Cardiac muscle cell (in vitro differentiated cells and primary cell): ENCODE data around the gene FALEC. TPM values are rescaled to one million over a fixed set of nuclear protein-coding genes. Genes with fewer than 3 reads are reported as not detected.
A peak's percentile ranks its signal among the peaks of the same experiment; 100 is the strongest.

Source experiments
- DNase-seq, 2 donors: peaks; one replicate each; pipeline versions ENCODE4 v3.0.0 to v3.0.0-alpha.2; 2010 to 2017; ENCODE audit warnings: low read depth in 1 of 2, low spot score in 1 of 2
- H3K27ac ChIP-seq: fragments of 200-600 bp; sonication (generic); 2 replicates; pipeline ENCODE4 v1.5.1; 2016
- H3K27me3 ChIP-seq: fragments of 200-600 bp; sonication (generic); 2 replicates; pipeline ENCODE4 v1.6.0; 2016; ENCODE audit warnings: control low read depth
- H3K36me3 ChIP-seq: fragments of 200-600 bp; sonication (generic); 2 replicates; pipeline ENCODE4 v1.5.1; 2016; ENCODE audit warnings: control low read depth
- H3K4me1 ChIP-seq: fragments of 200-600 bp; sonication (generic); 2 replicates; pipeline ENCODE4 v1.8.1; 2017; ENCODE audit warnings: low read depth, mild to moderate bottlenecking, mixed run types
- H3K4me3 ChIP-seq: fragments of 200-600 bp; sonication (generic); 2 replicates; pipeline ENCODE4 v1.5.1; 2016; ENCODE audit warnings: mild to moderate bottlenecking
- H3K9me3 ChIP-seq: fragments of 200-600 bp; sonication (generic); 2 replicates; pipeline ENCODE4 v1.5.1; 2017; ENCODE audit warnings: low read depth, mild to moderate bottlenecking, control low read depth
- polyA plus RNA-seq: library from polyadenylated mRNA; unstranded; fragments of >200 nt; fragmentation: Nextera tagmentation; extraction: Ambion mirVana; gene quantifications from 2 replicates; pipeline ENCODE4 v1.2.1, GENCODE V29; 2016
- total RNA-seq: library from RNA; depleted of rRNA; stranded (reverse); fragments of >200 nt; gene quantifications from 2 replicates; pipeline ENCODE4 v1.2.3, GENCODE V29; 2016
- TF ChIP-seq, protein P1 (sequence below): IDR thresholded peaks from 2 replicates; pipeline ENCODE4 v1.5.1; 2012; ENCODE audit warnings: low read depth, mild to moderate bottlenecking, low read length

FALEC gene
- total and polyA plus RNA-seq, 2 experiments from 2014 or later: 3.9 to 4.7 TPM

GRCh38 chr1:150557065-150557600 lies 41.6 kb downstream of the FALEC start:
- no peak for DNase-seq
- H3K4me1 ChIP-seq: peaks cover 14% of the 10 kb centered on the region

GRCh38 chr1:150557813-150558212 lies 42.3 kb downstream of the FALEC start:
- Histone ChIP-seq H3K4me1 (peaks cover 15% of the 10 kb centered on the region), H3K4me3 (no peak overlapping the region), H3K9me3 (no peaks in the 10 kb centered on the region), H3K36me3 (no peaks in the 10 kb centered on the region), H3K27ac (no peak overlapping the region), H3K27me3 (no peaks in the 10 kb centered on the region)
- TF ChIP-seq, protein P1, sequence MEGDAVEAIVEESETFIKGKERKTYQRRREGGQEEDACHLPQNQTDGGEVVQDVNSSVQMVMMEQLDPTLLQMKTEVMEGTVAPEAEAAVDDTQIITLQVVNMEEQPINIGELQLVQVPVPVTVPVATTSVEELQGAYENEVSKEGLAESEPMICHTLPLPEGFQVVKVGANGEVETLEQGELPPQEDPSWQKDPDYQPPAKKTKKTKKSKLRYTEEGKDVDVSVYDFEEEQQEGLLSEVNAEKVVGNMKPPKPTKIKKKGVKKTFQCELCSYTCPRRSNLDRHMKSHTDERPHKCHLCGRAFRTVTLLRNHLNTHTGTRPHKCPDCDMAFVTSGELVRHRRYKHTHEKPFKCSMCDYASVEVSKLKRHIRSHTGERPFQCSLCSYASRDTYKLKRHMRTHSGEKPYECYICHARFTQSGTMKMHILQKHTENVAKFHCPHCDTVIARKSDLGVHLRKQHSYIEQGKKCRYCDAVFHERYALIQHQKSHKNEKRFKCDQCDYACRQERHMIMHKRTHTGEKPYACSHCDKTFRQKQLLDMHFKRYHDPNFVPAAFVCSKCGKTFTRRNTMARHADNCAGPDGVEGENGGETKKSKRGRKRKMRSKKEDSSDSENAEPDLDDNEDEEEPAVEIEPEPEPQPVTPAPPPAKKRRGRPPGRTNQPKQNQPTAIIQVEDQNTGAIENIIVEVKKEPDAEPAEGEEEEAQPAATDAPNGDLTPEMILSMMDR: no peak
- no peak for DNase-seq

More at GRCh38 chr1:150557065-150557600, 41.6 kb downstream of the FALEC start:
- H3K9me3 ChIP-seq: no peaks in the 10 kb centered on the region
- H3K4me3 ChIP-seq: no peak overlapping the region
- H3K27me3 ChIP-seq: no peaks in the 10 kb centered on the region
- H3K27ac ChIP-seq: no peak overlapping the region
- no peaks in the 10 kb centered on the region for H3K36me3 ChIP-seq
- TF ChIP-seq, protein P1: no peak

DNA sequence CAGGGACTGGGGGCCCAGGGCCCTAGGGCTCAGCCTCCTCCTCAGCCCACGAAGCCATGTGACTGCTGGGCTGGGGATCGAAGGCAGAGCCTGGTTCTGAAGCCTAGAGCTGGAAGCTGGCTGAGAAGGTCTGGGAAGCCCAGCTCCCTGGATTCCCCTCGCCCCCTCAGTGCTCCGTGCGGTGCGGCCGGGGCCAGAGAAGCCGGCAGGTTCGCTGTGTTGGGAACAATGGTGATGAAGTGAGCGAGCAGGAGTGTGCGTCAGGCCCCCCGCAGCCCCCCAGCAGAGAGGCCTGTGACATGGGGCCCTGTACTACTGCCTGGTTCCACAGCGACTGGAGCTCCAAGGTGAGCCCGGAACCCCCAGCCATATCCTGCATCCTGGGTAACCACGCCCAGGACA lies 42.8 kb downstream of the FALEC start:
- DNase-seq: no peak
- H3K4me1 ChIP-seq: peaks cover 16% of the 10 kb centered on the region
- no peaks in the 10 kb centered on the region for H3K36me3 ChIP-seq
- TF ChIP-seq, protein P1: no peak
- no peaks in the 10 kb centered on the region for H3K9me3 ChIP-seq
- no peak overlapping the region for H3K27ac ChIP-seq
- H3K4me3 ChIP-seq: no peak overlapping the region
- no peaks in the 10 kb centered on the region for H3K27me3 ChIP-seq

DNA sequence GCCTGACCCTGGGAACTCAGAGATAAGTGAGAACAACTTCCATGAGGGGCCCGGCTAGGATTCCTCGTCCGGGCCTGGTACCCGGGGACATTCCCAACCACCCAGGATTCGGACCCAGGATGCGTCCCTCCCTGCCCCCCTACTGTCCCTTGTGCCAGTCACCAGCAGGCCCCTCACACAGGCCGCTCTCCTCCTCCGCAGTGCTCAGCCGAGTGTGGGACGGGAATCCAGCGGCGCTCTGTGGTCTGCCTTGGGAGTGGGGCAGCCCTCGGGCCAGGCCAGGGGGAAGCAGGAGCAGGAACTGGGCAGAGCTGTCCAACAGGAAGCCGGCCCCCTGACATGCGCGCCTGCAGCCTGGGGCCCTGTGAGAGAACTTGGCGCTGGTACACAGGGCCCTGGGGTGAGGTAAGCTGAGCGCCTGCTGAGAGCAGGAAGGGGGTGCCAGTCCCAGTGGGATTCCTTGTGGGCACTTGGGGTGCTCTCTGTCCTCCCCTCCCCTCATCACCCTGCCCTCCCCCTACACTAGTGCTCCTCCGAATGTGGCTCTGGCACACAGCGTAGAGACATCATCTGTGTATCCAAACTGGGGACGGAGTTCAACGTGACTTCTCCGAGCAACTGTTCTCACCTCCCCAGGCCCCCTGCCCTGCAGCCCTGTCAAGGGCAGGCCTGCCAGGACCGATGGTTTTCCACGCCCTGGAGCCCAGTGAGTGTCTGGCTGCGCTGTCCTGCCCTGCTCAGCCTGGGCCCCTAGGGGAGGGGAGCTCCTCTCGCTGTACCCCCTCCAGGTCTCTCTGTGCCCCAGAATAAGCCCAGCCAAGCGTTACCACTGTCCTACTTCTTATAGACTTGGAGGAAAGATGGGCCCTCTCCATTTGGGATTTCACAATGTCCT lies 43.5 kb downstream of the FALEC start:
- Histone ChIP-seq H3K4me3 (no peak overlapping the region), H3K27me3 (no peaks in the 10 kb centered on the region), H3K27ac (no peak overlapping the region), H3K4me1 (peaks cover 23% of the 10 kb centered on the region), H3K9me3 (no peaks in the 10 kb centered on the region), H3K36me3 (no peaks in the 10 kb centered on the region)
- peak in 1 of 2 donors; percentile 65 for DNase-seq
- TF ChIP-seq, protein P1: no peak

DNA sequence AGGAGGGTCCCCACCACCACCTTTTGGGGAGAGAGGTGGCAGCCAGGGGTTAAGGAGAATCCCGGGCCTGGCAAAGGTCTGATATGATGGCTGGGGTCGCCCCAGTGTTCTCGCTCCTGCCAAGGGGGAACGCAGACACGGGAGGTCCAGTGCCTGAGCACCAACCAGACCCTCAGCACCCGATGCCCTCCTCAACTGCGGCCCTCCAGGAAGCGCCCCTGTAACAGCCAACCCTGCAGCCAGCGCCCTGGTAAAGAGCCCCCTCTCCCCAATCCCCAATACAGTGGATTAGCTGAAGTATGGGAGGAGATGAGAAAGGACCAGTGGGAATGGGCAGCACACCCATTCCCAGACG lies 44.1 kb downstream of the FALEC start:
- TF ChIP-seq, protein P1: no peak
- no peaks in the 10 kb centered on the region for H3K27me3 ChIP-seq
- no peak overlapping the region for H3K4me3 ChIP-seq
- no peak for DNase-seq
- H3K9me3 ChIP-seq: no peaks in the 10 kb centered on the region
- H3K4me1 ChIP-seq: peaks cover 30% of the 10 kb centered on the region
- no peak overlapping the region for H3K27ac ChIP-seq
- H3K36me3 ChIP-seq: no peaks in the 10 kb centered on the region
